K562 (cell line): ENCODE results near the gene HES5. TPM values are rescaled to one million over a fixed set of nuclear protein-coding genes. Genes with fewer than 3 reads are reported as not detected.

Experiments
- ATF1 ChIP-seq, 2 experiments: fragments of 450-650 bp in 1 of 2; IDR thresholded peaks; 2 replicates each; pipeline ENCODE4 v1.6.1; 2016; ENCODE audit warnings: missing compliant biosample characterization in 1 of 2, missing genetic modification characterization in 1 of 2
- BACH1 ChIP-seq: fragments of 200-800 bp; sonication (Bioruptor generic); IDR thresholded peaks from 2 replicates; pipeline ENCODE4 v1.6.1; 2016; ENCODE audit warnings: missing genetic modification characterization, missing compliant biosample characterization
- CBFB ChIP-seq: sonication (generic); formaldehyde crosslinking; IDR thresholded peaks from 2 replicates; pipeline ENCODE4 v1.4.0; 2020; ENCODE audit warnings: mild to moderate bottlenecking, missing genetic modification reagents
- CREM ChIP-seq: IDR thresholded peaks from 2 replicates; pipeline ENCODE4 v1.6.1; 2014; ENCODE audit warnings: antibody characterized with exemption, low read depth
- ELF2 ChIP-seq: fragments of 250-450 bp; sonication (Bioruptor Pico); IDR thresholded peaks from 2 replicates; pipeline ENCODE4 v1.5.0; 2021; ENCODE audit warnings: mild to moderate bottlenecking
- HNRNPLL ChIP-seq: fragments of 200-400 bp; formaldehyde crosslinking; IDR thresholded peaks from 2 replicates; pipeline ENCODE4 v1.6.1; 2017; ENCODE audit warnings: low read length, low read depth, mild to moderate bottlenecking; ENCODE audit not compliant: poor library complexity, severe bottlenecking
- ILK ChIP-seq: fragments of 450-650 bp; IDR thresholded peaks from 2 replicates; pipeline ENCODE4 v1.6.1; 2016; ENCODE audit warnings: missing genetic modification characterization, low read depth, mild to moderate bottlenecking, missing compliant biosample characterization, moderate library complexity, borderline replicate concordance
- JUNB ChIP-seq: fragments of 450-650 bp; formaldehyde crosslinking; conservative IDR thresholded peaks from 2 replicates; pipeline ENCODE4 v1.4.0; 2020; ENCODE audit warnings: mild to moderate bottlenecking
- RBFOX2 ChIP-seq: fragments of 200-400 bp; formaldehyde crosslinking; IDR thresholded peaks from 2 replicates; pipeline ENCODE4 v1.6.1; 2017; ENCODE audit warnings: low read depth, mild to moderate bottlenecking, low read length, moderate library complexity
- SREBF2 ChIP-seq: sonication (generic); formaldehyde crosslinking; IDR thresholded peaks from 2 replicates; pipeline ENCODE4 v1.4.0; 2020; ENCODE audit warnings: mild to moderate bottlenecking, missing genetic modification reagents
- SRSF1 ChIP-seq: fragments of 200-400 bp; formaldehyde crosslinking; IDR thresholded peaks from 2 replicates; pipeline ENCODE4 v1.6.1; 2017; ENCODE audit warnings: mild to moderate bottlenecking, low read depth, low read length, moderate library complexity
- TAF1 ChIP-seq: IDR thresholded peaks from 2 replicates; pipeline ENCODE4 v1.6.1; 2011; ENCODE audit warnings: mild to moderate bottlenecking, low read length, moderate library complexity; ENCODE audit not compliant: insufficient read depth, control insufficient read depth, severe bottlenecking; ENCODE audit errors: extremely low read depth
- TOE1 ChIP-seq, 2 experiments: fragments of 450-650 bp in 1 of 2; sonication (generic) in 1 of 2; formaldehyde crosslinking in 1 of 2; IDR thresholded peaks; 2 replicates each; pipeline versions ENCODE4 v1.7.1 to v1.8.0; 2016 to 2022; ENCODE audit warnings: borderline replicate concordance in 2 of 2, mild to moderate bottlenecking in 2 of 2, antibody characterized with exemption in 1 of 2, inconsistent platforms in 1 of 2, low read depth in 1 of 2, missing genetic modification reagents in 1 of 2, moderate library complexity in 1 of 2
- XRCC3 ChIP-seq: fragments of 450-650 bp; IDR thresholded peaks from 2 replicates; pipeline ENCODE4 v1.6.1; 2017; ENCODE audit warnings: mild to moderate bottlenecking, moderate library complexity
- ZBTB34 ChIP-seq: fragments of 250-450 bp; sonication (Bioruptor Pico); IDR thresholded peaks from 2 replicates; pipeline ENCODE4 v1.8.0; 2021; ENCODE audit warnings: mild to moderate bottlenecking, moderate library complexity
- ZBTB7A ChIP-seq: IDR thresholded peaks from 2 replicates; pipeline ENCODE4 v1.6.1; 2011; ENCODE audit warnings: low read depth, mild to moderate bottlenecking, low read length, moderate library complexity, borderline replicate concordance; ENCODE audit not compliant: control insufficient read depth
- ZNF384 ChIP-seq: IDR thresholded peaks from 2 replicates; pipeline ENCODE4 v1.6.1; 2012; ENCODE audit warnings: low read depth, low read length, improper control_type of control experiment
- ZNF408 ChIP-seq: fragments of 250-450 bp; sonication (Bioruptor Pico); IDR thresholded peaks from 2 replicates; pipeline ENCODE4 v1.4.0; 2020; ENCODE audit warnings: low read depth, mild to moderate bottlenecking, moderate library complexity
- ZNF584 ChIP-seq: fragments of 200-800 bp; sonication (Bioruptor generic); IDR thresholded peaks from 2 replicates; pipeline ENCODE4 v1.6.1; 2016; ENCODE audit warnings: low read depth, mild to moderate bottlenecking, missing genetic modification characterization, missing compliant biosample characterization
- polyA plus RNA-seq, 8 experiments: library from polyadenylated mRNA; depleted of rRNA in 4 of 8; stranded (reverse) in 5 of 8; unstranded in 3 of 8; fragments of >200 nt; fragmentation: Nextera tagmentation in 2 of 8; fragmentation: Illumina TruSeq in 1 of 8; extraction: Ambion mirVana in 2 of 8; extraction: Trizol in 1 of 8; gene quantifications; 2 replicates each; pipeline versions ENCODE4 v1.2.1 to v1.2.3, GENCODE V29; 2011 to 2014; ENCODE audit warnings: inconsistent platforms in 1 of 8, missing spikeins in 1 of 8
- total RNA-seq, 7 experiments: library from RNA; depleted of rRNA in 6 of 7; stranded (reverse); fragments of >200 nt in 6 of 7; fragmentation: Illumina TruSeq in 2 of 7; extraction: Trizol in 2 of 7; gene quantifications; 2 replicates each; pipeline versions ENCODE4 v1.2.1 to v1.2.3, GENCODE V29; 2011 to 2021; ENCODE audit warnings: low replicate concordance in 1 of 7
- TF ChIP-seq, protein P1 (sequence below): fragments of 450-650 bp; formaldehyde crosslinking; IDR thresholded peaks from 2 replicates; pipeline ENCODE4 v1.4.0; 2020; ENCODE audit warnings: mild to moderate bottlenecking, mixed read lengths
- TF ChIP-seq, protein P2 (sequence below): conservative IDR thresholded peaks from 2 replicates; pipeline ENCODE4 v1.6.1; 2011; ENCODE audit warnings: low read depth, mild to moderate bottlenecking, low read length; ENCODE audit not compliant: control insufficient read depth
- TF ChIP-seq, protein P3 (sequence below): fragments of 450-650 bp; conservative IDR thresholded peaks from 2 replicates; pipeline ENCODE4 v1.6.1; 2016; ENCODE audit warnings: missing genetic modification characterization, low read depth, mild to moderate bottlenecking, control low read depth, missing compliant biosample characterization

The HES5 gene
- total and polyA plus RNA-seq, 9 of the 15 experiments (the other 6 are each of a cell fraction or from before 2014, with no cell fraction given), result not detected

- no peak for TF ChIP-seq TOE1 (IDR thresholded peaks at IDR 0.05; ENCODE audit: borderline replicate concordance)
- TF ChIP-seq TOE1 (CRISPR knock-in tag; IDR thresholded peaks at IDR 0.05; ENCODE audit: borderline replicate concordance, low read depth), result no peak
- TF ChIP-seq JUNB (CRISPR knock-in tag), result peak; percentile 16; the same call in 1 of the 2 replicates
- TF ChIP-seq TAF1, result no peak
- no peak for TF ChIP-seq XRCC3
- TF ChIP-seq, protein P1, sequence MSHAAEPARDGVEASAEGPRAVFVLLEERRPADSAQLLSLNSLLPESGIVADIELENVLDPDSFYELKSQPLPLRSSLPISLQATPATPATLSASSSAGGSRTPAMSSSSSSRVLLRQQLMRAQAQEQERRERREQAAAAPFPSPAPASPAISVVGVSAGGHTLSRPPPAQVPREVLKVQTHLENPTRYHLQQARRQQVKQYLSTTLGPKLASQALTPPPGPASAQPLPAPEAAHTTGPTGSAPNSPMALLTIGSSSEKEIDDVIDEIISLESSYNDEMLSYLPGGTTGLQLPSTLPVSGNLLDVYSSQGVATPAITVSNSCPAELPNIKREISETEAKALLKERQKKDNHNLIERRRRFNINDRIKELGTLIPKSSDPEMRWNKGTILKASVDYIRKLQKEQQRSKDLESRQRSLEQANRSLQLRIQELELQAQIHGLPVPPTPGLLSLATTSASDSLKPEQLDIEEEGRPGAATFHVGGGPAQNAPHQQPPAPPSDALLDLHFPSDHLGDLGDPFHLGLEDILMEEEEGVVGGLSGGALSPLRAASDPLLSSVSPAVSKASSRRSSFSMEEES, result peak; percentile 79
- TF ChIP-seq ZNF584 (CRISPR knock-in tag), result no peak
- TF ChIP-seq BACH1 (tag), result no peak
- TF ChIP-seq ZBTB34, result no peak
- no peak for TF ChIP-seq ELF2 (CRISPR knock-in tag)
- TF ChIP-seq ZNF384, result no peak
- no peak for TF ChIP-seq HNRNPLL
- no peak for TF ChIP-seq SREBF2 (CRISPR knock-in tag)
- no peak for TF ChIP-seq CREM
- TF ChIP-seq ILK (tag), result no peak
- TF ChIP-seq SRSF1, result no peak
- TF ChIP-seq ZBTB7A, result no peak
- 0 out of 2 replicates have a peak, but pooled peaks have one; percentile 16 for TF ChIP-seq CBFB (CRISPR knock-in tag)
- no peak for TF ChIP-seq ATF1 (CRISPR knock-in tag; IDR thresholded peaks at IDR 0.05)
- no peak for TF ChIP-seq ATF1 (tag; IDR thresholded peaks at IDR 0.05)
- TF ChIP-seq ZNF408 (CRISPR knock-in tag), result no peak
- TF ChIP-seq, protein P2, sequence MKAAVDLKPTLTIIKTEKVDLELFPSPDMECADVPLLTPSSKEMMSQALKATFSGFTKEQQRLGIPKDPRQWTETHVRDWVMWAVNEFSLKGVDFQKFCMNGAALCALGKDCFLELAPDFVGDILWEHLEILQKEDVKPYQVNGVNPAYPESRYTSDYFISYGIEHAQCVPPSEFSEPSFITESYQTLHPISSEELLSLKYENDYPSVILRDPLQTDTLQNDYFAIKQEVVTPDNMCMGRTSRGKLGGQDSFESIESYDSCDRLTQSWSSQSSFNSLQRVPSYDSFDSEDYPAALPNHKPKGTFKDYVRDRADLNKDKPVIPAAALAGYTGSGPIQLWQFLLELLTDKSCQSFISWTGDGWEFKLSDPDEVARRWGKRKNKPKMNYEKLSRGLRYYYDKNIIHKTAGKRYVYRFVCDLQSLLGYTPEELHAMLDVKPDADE, result no peak
- TF ChIP-seq RBFOX2, result no peak
- TF ChIP-seq, protein P3, sequence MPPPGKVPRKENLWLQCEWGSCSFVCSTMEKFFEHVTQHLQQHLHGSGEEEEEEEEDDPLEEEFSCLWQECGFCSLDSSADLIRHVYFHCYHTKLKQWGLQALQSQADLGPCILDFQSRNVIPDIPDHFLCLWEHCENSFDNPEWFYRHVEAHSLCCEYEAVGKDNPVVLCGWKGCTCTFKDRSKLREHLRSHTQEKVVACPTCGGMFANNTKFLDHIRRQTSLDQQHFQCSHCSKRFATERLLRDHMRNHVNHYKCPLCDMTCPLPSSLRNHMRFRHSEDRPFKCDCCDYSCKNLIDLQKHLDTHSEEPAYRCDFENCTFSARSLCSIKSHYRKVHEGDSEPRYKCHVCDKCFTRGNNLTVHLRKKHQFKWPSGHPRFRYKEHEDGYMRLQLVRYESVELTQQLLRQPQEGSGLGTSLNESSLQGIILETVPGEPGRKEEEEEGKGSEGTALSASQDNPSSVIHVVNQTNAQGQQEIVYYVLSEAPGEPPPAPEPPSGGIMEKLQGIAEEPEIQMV, result no peak
These were observed 25.7 kb upstream of the HES5 start (continued) for GRCh38 chr1:2555634-2556276.
